ENCODE results near the gene PRSS16.
"Not testable (repeated sequence)": the region's sequence is repeated elsewhere in the genome, so short reads cannot be mapped to it uniquely, and the experiment has no call there.

The PRSS16 gene

GRCh38 chr6:27242589-27243265, 4.8 kb upstream of the PRSS16 start:
- no peak for DNase-seq

- DNase-seq = no peak
Observed at GRCh38 chr6:27248783-27249182, 1.3 kb downstream of the PRSS16 start.

GRCh38 chr6:27250277-27251111, 3.0 kb downstream of the PRSS16 start:
- DNase-seq = no peak

GRCh38 chr6:27251112-27251605, 3.7 kb downstream of the PRSS16 start:
- peak; percentile 25 to 40 for DNase-seq

GRCh38 chr6:27251606-27252251, 4.2 kb downstream of the PRSS16 start:
- peak; percentile 31 to 45 for DNase-seq

- no peak for DNase-seq
Observed at GRCh38 chr6:27254566-27254965, 7.1 kb downstream of the PRSS16 start.

- DNase-seq = no peak
Observed at GRCh38 chr6:27255866-27256265, 8.4 kb downstream of the PRSS16 start.

GRCh38 chr6:27260369-27260768, 12.9 kb downstream of the PRSS16 start:
- no peak for DNase-seq

- DNase-seq = no peak
Observed at GRCh38 chr6:27260836-27261375, 13.4 kb downstream of the PRSS16 start.

GRCh38 chr6:27263886-27264285, 16.4 kb downstream of the PRSS16 start:
- no peak for DNase-seq

GRCh38 chr6:27267003-27267402, 19.5 kb downstream of the PRSS16 start:
- not testable (repeated sequence) for DNase-seq

- DNase-seq = no peak
Observed at GRCh38 chr6:27267857-27268434, 20.4 kb downstream of the PRSS16 start.

- DNase-seq = no peak
Observed at GRCh38 chr6:27268803-27269202, 21.3 kb downstream of the PRSS16 start.

- no peak for DNase-seq
Observed at GRCh38 chr6:27273783-27274182, 26.3 kb downstream of the PRSS16 start.

GRCh38 chr6:27275025-27275956, 27.8 kb downstream of the PRSS16 start:
- no peak for DNase-seq

- no peak for DNase-seq
Observed at GRCh38 chr6:27279513-27280063, 32.1 kb downstream of the PRSS16 start.

- DNase-seq = no peak
Observed at GRCh38 chr6:27280064-27280539, 32.6 kb downstream of the PRSS16 start.

- no peak for DNase-seq
Observed at GRCh38 chr6:27280540-27281000, 33.1 kb downstream of the PRSS16 start.

GRCh38 chr6:27281105-27281539, 33.6 kb downstream of the PRSS16 start:
- DNase-seq = no peak

GRCh38 chr6:27281569-27281968, 34.1 kb downstream of the PRSS16 start:
- DNase-seq = no peak

- no peak for DNase-seq
Observed at GRCh38 chr6:27283279-27283678, 35.8 kb downstream of the PRSS16 start.

Measured in activated CD4-positive, alpha-beta T cell treated with anti-CD3 and anti-CD28 coated beads, Interleukin-2, amount 50 U/mL, for 4 hours (primary cell).